Measurements from ENCODE around the gene IFITM5. TPM values are rescaled to one million over a fixed set of nuclear protein-coding genes. Genes with fewer than 3 reads are reported as not detected.

Gene IFITM5
- total RNA-seq, 4 donors from 2014 or later: not detected

- H3K36me3 ChIP-seq: no peaks in the 10 kb centered on the region
- no peak overlapping the region for H3K4me3 ChIP-seq
- peaks cover 15 to 40% (median 38%) of the 10 kb centered on the region in 4 donors for H3K4me1 ChIP-seq
- no peak overlapping the region for H3K27ac ChIP-seq (replicated peaks in 1 of 4)
- no peak for DNase-seq (ENCODE audit: extremely low spot score)
- intact Hi-C loops (cut with DNase I): no loop called here
- TF ChIP-seq POLR2A (IDR thresholded peaks at IDR 0.05; ENCODE audit: low read depth) (no peak), CTCF (IDR thresholded peaks at IDR 0.05) (no peak), EP300 (IDR thresholded peaks at IDR 0.05) (no peak)
- H3K27me3 ChIP-seq: peaks cover 3 to 71% (median 28%) of the 10 kb centered on the region in 4 donors
- WGBS: 83% methylated on average over 27 of the region's 29 CpGs
- no peaks in the 10 kb centered on the region for H3K9me3 ChIP-seq
Measured at GRCh38 chr11:285021-285893, 14.1 kb downstream of the IFITM5 start.

- Histone ChIP-seq H3K27ac (replicated peaks in 1 of 4) (no peak overlapping the region), H3K4me3 (no peak overlapping the region), H3K27me3 (peaks cover 5 to 80% (median 37%) of the 10 kb centered on the region in 4 donors), H3K4me1 (peaks cover 17 to 40% (median 38%) of the 10 kb centered on the region in 4 donors), H3K9me3 (no peaks in the 10 kb centered on the region), H3K36me3 (no peaks in the 10 kb centered on the region)
- TF ChIP-seq POLR2A (IDR thresholded peaks at IDR 0.05; ENCODE audit: low read depth) (no peak), CTCF (IDR thresholded peaks at IDR 0.05) (no peak), POLR2AphosphoS5 (IDR thresholded peaks at IDR 0.05) (no peak), EP300 (IDR thresholded peaks at IDR 0.05) (no peak)
- intact Hi-C loops (cut with DNase I): no loop called here
- 71% methylated on average over 10 of the region's 24 CpGs for WGBS
- no peak for DNase-seq (ENCODE audit: extremely low spot score)
Measured at GRCh38 chr11:284105-285020, 15.0 kb downstream of the IFITM5 start.

- no peaks in the 10 kb centered on the region for H3K36me3 ChIP-seq
- H3K27ac ChIP-seq (replicated peaks in 1 of 4): no peak overlapping the region
- intact Hi-C loops (cut with DNase I): no loop called here
- no peak for DNase-seq (ENCODE audit: extremely low spot score)
- TF ChIP-seq POLR2A (IDR thresholded peaks at IDR 0.05; ENCODE audit: low read depth): no peak
- TF ChIP-seq EP300 (IDR thresholded peaks at IDR 0.05): no peak
- no peak for TF ChIP-seq POLR2AphosphoS5 (IDR thresholded peaks at IDR 0.05)
- no peak for TF ChIP-seq CTCF (IDR thresholded peaks at IDR 0.05)
- H3K4me1 ChIP-seq: peaks cover 20 to 43% (median 41%) of the 10 kb centered on the region in 4 donors
- peaks cover 5 to 88% (median 45%) of the 10 kb centered on the region in 4 donors for H3K27me3 ChIP-seq
- H3K9me3 ChIP-seq: no peaks in the 10 kb centered on the region
- no peak overlapping the region for H3K4me3 ChIP-seq
- WGBS: 88% methylated on average over 23 of the region's 23 CpGs
Measured at GRCh38 chr11:283405-284104, 15.8 kb downstream of the IFITM5 start.

GRCh38 chr11:282630-283360, 16.5 kb downstream of the IFITM5 start:
- intact Hi-C loops (cut with DNase I): no loop called here

More at GRCh38 chr11:282630-283360, 16.5 kb downstream of the IFITM5 start:
- no peak for TF ChIP-seq EP300 (IDR thresholded peaks at IDR 0.05)
- TF ChIP-seq POLR2A (IDR thresholded peaks at IDR 0.05; ENCODE audit: low read depth): no peak
- no peak for TF ChIP-seq POLR2AphosphoS5 (IDR thresholded peaks at IDR 0.05)
- no peak for TF ChIP-seq CTCF (IDR thresholded peaks at IDR 0.05)
- 58% methylated on average over 12 of the region's 13 CpGs for WGBS
- peaks cover 5 to 92% (median 48%) of the 10 kb centered on the region in 4 donors for H3K27me3 ChIP-seq
- no peaks in the 10 kb centered on the region for H3K36me3 ChIP-seq
- H3K4me3 ChIP-seq: no peak overlapping the region
- peaks cover 20 to 36% (median 34%) of the 10 kb centered on the region in 4 donors for H3K4me1 ChIP-seq
- H3K27ac ChIP-seq (replicated peaks in 1 of 4): no peak overlapping the region
- no peaks in the 10 kb centered on the region for H3K9me3 ChIP-seq
- DNase-seq (ENCODE audit: extremely low spot score): no peak

All from esophagus muscularis mucosa (tissue), 4 donors.